Neural cell (in vitro differentiated cells): ENCODE data around the gene SYDE2.

ENCODE experiments used
- EP300 ChIP-seq: fragments of 450-650 bp; conservative IDR thresholded peaks from 2 replicates; pipeline ENCODE4 v1.6.1; 2014; ENCODE audit warnings: antibody characterized with exemption, mild to moderate bottlenecking, moderate library complexity; ENCODE audit not compliant: poor library complexity, severe bottlenecking
- EZH2 ChIP-seq: fragments of 200-600, 300-800 bp; shearing (Covaris generic), sonication (generic); IDR thresholded peaks from 2 replicates; pipeline ENCODE4 v1.6.1; 2014; ENCODE audit warnings: antibody characterized with exemption, low read length, borderline replicate concordance, mild to moderate bottlenecking; ENCODE audit not compliant: insufficient read depth, poor library complexity, severe bottlenecking
- POLR2AphosphoS5 ChIP-seq: IDR thresholded peaks from 2 replicates; pipeline ENCODE4 v1.6.1; 2012
- RAD21 ChIP-seq: fragments of 450-650 bp; conservative IDR thresholded peaks from 2 replicates; pipeline ENCODE4 v1.6.1; 2014; ENCODE audit warnings: antibody characterized with exemption, mild to moderate bottlenecking, moderate library complexity
- SMC3 ChIP-seq: fragments of 450-650 bp; conservative IDR thresholded peaks from 2 replicates; pipeline ENCODE4 v1.6.1; 2014; ENCODE audit warnings: antibody characterized with exemption, mild to moderate bottlenecking, moderate library complexity; ENCODE audit not compliant: poor library complexity
- TAF1 ChIP-seq: IDR thresholded peaks from 2 replicates; pipeline ENCODE4 v1.6.1; 2012; ENCODE audit warnings: low read depth
- TF ChIP-seq, protein P1 (sequence below): fragments of 450-650 bp; IDR thresholded peaks from 2 replicates; pipeline ENCODE4 v1.5.1; 2014; ENCODE audit warnings: antibody characterized with exemption, mild to moderate bottlenecking, moderate library complexity; ENCODE audit not compliant: poor library complexity, severe bottlenecking
- TF ChIP-seq, protein P2 (sequence below): IDR thresholded peaks from 2 replicates; pipeline ENCODE4 v1.6.1; 2012; ENCODE audit warnings: borderline replicate concordance

- TF ChIP-seq, protein P1, sequence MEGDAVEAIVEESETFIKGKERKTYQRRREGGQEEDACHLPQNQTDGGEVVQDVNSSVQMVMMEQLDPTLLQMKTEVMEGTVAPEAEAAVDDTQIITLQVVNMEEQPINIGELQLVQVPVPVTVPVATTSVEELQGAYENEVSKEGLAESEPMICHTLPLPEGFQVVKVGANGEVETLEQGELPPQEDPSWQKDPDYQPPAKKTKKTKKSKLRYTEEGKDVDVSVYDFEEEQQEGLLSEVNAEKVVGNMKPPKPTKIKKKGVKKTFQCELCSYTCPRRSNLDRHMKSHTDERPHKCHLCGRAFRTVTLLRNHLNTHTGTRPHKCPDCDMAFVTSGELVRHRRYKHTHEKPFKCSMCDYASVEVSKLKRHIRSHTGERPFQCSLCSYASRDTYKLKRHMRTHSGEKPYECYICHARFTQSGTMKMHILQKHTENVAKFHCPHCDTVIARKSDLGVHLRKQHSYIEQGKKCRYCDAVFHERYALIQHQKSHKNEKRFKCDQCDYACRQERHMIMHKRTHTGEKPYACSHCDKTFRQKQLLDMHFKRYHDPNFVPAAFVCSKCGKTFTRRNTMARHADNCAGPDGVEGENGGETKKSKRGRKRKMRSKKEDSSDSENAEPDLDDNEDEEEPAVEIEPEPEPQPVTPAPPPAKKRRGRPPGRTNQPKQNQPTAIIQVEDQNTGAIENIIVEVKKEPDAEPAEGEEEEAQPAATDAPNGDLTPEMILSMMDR, result no peak
- no peak for TF ChIP-seq SMC3
- TF ChIP-seq EZH2, result no peak
- no peak for TF ChIP-seq EP300
- TF ChIP-seq RAD21, result no peak
- TF ChIP-seq TAF1, result no peak
- no peak for TF ChIP-seq POLR2AphosphoS5
- TF ChIP-seq, protein P2, sequence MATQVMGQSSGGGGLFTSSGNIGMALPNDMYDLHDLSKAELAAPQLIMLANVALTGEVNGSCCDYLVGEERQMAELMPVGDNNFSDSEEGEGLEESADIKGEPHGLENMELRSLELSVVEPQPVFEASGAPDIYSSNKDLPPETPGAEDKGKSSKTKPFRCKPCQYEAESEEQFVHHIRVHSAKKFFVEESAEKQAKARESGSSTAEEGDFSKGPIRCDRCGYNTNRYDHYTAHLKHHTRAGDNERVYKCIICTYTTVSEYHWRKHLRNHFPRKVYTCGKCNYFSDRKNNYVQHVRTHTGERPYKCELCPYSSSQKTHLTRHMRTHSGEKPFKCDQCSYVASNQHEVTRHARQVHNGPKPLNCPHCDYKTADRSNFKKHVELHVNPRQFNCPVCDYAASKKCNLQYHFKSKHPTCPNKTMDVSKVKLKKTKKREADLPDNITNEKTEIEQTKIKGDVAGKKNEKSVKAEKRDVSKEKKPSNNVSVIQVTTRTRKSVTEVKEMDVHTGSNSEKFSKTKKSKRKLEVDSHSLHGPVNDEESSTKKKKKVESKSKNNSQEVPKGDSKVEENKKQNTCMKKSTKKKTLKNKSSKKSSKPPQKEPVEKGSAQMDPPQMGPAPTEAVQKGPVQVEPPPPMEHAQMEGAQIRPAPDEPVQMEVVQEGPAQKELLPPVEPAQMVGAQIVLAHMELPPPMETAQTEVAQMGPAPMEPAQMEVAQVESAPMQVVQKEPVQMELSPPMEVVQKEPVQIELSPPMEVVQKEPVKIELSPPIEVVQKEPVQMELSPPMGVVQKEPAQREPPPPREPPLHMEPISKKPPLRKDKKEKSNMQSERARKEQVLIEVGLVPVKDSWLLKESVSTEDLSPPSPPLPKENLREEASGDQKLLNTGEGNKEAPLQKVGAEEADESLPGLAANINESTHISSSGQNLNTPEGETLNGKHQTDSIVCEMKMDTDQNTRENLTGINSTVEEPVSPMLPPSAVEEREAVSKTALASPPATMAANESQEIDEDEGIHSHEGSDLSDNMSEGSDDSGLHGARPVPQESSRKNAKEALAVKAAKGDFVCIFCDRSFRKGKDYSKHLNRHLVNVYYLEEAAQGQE, result no peak
These were observed 65.4 kb downstream of the SYDE2 start for GRCh38 chr1:85135392-85135798.
